CD4-positive, alpha-beta T cell treated with Interleukin-6 at 100 ng/mL for 8 hours (primary cell): ENCODE measurements around the gene AMPH.

Experiments
- DNase-seq: peaks from one replicate; pipeline ENCODE4 v3.0.0-alpha.2; 2020; ENCODE audit warnings: mixed read lengths, low spot score

Gene AMPH

DNA sequence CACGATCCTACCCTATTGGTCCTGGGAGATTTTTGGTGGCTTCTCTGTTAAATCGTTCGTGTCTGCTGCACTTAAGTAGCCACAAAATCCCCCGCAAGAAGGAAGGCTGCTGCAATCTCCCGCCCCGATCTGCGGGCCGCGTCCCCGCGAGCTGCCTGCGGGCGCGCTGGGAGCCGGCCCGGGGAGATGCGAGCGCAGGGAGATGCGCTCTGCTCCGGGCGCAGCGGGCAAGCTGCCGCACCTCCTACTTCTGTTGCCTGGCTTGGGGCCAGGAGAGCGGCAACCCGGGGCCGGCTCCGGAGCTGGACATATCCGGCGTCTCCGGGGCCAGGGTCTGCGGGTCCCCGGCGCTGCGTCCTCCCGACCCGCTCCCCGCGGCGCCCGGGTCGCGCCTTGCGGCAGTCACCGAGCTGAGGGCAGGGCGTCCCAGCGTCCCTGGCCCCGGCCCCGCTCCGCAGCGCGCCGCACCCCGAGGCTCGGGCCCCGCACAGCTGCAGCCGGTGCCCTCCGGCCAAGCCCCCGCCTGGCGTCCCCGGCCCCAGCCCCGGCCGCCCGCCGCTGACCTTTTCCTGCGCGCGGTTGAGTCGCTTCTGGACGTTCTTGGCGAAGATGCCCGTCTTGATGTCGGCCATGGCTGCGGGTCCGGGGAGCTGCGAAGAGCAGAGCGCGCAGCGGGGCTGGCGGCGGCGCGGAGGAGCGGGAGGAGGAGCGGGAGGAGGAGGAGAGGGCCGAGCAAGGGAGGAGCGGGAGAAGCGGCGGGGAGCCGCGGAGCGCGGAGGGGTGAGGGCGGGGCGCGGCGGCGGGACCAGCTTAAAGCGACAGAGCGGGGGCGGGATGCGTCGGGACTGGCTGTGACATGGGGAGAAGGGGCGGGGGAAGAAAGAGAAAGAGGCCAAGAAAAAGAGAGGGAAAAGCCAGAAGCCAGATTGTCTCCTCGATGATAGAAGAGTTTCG, at the start of gene AMPH:
Gene AMPH, minus strand, starts transcription at position 654 of the 954 bp plus-strand sequence. Its CDS starts 22 bp downstream, at position 632.
- no peak for DNase-seq

GRCh38 chr7:38679419-38679818, 48.2 kb upstream of the AMPH start:
- DNase-seq: no peak

DNA sequence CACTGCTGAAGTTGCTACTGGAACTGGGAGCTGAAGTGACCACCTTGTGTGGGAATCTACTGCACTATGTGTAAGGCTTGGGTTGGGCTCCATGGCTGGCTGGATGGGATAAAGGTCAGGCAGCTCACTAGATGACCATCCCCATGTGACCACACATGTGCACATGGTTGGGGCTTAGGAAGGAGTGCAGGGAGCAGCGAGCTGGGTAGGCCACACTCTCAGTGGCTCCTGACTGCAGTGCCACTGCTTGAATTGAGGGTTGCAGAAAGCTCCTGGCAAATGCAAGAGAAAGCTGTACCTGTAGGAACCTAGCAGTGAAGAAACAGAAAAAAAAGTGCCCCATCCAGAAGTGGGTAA, 47.5 kb upstream of the AMPH start:
- DNase-seq: no peak

DNA sequence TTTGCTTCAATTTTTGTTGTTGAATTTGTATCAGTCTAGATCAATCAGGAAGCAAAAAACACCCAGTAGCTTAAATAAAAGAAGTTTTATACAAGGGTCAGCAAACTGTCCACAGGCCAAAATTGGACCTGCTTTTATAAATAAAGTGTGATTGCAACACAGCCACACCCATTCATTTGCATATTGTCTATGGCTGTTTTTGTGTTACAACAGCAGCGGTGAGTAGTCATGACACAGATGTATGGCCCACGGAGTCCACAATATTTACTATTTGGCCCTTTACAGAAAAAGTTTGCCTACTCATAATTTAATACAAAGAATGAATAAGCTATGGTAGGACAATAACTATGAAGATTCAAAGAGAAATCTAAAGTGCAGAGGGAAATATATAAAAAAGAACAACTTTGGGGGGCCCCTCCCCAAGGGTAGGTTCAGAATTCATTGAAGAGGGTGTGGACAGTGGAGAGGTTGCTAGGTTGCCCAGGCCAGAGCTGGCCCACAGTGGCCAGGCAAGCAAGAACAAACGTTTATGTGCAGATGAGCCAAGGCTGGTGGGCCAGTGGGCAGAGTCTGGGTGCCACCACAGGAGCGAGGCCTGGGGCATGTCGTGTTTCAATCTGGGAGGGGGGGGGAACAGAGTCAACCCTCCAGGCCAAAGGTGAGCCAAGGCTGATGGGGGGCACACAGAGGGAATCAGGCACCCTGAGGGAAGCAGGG, 47.0 kb upstream of the AMPH start:
- no peak for DNase-seq

DNA sequence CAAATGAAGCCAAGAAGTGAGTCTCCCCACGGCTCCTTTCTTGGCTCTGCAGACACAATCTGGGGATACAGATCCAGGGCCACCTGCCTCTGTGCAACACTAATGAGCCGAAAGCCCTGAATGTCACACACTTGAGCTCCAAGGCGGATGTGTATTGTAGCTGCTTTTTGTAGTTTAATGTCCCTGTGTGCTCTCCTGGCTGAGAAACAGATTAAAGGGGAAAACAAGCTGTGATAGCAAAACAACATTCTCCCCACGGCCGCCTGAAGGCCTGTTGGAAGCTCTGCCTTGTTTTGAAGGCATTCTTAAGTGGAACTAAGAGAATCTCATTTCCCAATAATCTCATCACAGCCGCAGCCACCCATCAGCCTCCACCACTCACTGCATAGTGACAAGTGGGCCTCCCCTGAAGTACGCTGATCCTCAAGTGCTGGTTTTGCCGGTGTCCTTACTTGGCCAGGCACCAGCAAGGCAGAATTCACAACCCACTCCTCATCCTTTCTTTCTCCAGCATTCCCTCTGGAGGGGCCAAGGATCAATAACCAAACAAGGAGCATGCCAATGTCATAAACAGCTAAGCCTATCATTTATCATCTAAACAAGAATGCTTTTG, 44.4 kb upstream of the AMPH start:
- no peak for DNase-seq

DNA sequence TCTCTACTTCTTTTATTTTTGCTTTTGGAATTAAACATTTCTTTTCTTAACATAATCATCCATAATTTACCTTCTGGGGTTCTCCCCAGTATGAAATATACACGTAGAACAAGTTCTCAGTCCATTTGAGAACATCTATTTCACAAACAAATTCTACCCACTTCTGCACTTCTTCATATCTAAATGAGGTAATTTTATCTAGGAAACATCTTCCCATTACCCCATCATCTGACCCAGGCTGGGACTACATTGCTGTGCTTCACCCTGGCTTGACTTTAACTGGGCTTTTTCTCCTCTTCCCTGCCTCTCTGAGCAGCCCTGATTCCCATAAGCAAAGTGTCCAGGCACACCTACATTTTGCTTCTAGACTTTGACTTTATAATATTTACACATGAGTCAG, 43.3 kb upstream of the AMPH start:
- no peak for DNase-seq

DNA sequence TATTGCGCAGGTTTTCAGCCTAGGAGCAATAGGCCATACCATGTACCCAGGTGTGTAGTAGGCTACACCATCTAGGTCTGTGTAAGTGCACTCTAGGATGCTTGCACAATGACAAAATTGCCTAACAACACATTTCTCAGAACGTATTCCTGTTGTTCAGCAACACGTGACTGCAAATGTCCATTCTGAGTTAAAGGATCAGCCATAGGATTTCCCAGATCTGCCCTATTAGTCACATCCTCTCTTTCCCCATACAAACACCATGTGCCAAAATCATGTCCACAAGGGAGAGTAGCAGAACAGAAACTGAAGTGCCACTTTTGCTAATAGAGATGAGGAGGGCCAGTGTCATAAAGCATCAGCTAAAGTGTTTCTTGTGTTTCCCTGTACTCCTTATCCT, 42.6 kb upstream of the AMPH start:
- no peak for DNase-seq

GRCh38 chr7:38671911-38672905, 41.0 kb upstream of the AMPH start:
- DNase-seq: no peak

DNA sequence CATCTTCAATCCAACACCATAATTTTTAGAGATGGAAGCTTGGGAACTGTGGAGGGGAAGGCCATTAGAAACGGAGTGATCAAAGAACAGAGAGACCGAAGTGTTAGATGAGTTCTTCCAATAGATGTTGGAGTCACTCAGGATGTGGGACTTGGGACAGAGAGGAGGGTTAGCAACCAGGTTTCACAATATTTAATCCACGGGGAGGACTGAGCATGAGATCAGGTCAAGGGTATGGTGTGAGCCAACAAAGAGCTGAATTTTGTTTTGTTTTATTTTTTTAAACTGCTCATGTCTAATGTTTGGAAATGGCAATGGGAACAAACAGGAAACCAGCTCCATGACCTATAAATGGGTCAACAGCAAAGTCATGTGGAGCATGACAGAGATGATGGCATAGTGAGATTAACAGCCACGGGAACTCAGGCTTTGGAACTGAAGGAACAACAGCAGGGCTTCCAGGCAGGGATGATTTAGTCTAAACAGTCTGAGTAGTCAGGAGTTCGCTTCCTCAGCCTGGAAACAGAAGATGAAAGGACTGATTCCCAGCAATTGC, 38.9 kb upstream of the AMPH start:
- DNase-seq: no peak

GRCh38 chr7:38664972-38665371, 33.8 kb upstream of the AMPH start:
- no peak for DNase-seq

DNA sequence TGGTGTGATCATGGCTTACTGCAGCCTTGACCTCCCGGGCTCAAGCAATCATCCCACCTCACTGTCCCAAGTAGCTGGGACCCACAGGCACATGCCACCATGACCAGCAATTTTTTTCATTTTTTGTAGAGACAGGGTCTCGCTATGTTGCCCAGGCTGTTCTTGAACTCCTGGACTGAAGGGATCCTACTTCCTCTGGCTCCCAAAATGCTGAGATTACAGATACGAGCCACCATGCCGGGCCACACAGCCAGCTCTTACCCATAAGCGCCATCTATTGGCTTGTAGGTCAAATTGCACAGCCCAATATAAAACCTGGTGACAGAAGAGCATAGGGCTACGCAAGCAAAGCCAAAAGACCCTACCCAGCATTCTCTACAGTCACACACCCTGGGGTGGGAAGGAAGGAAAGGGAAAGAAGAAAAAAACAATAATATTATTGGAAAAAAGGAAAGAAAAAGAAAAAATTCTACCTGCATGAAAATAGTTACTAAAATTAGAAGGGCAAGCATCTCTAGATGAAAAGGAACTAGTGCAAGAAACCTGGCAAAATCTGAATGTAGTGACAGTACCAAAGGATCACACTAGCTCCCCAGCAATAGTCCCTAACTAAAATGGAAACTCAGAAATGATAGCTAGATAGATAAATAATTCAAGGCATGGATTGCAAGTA, 29.4 kb upstream of the AMPH start:
- peak; percentile 18 for DNase-seq

DNA sequence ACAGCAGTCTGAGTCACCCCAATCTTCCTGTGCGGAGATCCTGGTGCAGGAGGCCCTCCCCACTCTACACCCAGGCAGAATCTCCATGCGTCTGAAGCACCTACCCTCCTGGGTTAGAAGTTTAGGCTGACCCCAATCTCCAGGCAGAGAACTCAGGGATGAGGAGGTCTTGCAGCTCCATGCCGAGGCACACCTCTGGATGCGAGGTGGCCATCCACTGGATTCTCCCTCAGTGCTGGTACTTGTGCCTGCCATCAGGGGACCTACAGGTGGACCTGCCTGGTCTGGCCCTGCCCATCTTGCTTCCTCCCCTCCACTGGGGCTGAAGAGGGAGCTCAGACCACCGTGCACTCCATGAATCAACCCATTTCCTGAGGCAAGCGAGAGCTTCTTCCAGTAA, 28.8 kb upstream of the AMPH start:
- no peak for DNase-seq

DNA sequence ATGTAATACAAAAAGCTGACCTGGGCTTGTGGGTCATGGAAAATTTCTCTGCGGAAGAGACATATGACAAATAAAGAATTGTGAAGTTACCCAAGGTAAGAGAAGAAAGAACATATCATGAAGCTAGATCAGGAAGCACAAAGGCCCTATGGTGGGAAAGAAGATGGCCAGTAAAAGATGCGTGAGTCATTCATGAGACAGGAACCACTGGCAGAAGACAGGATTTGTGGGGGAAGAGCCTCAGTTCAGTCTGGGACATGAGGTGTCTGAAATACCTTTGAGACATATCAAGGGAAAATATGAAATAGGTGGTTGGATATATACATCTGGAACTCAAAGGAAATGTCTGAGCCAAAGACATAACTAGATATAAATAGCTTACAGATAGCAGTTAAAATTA, 27.7 kb upstream of the AMPH start:
- DNase-seq: no peak

- DNase-seq: no peak
These were observed 25.8 kb upstream of the AMPH start for GRCh38 chr7:38656968-38657367.

- DNase-seq: no peak
These were observed 24.9 kb upstream of the AMPH start for GRCh38 chr7:38655833-38656774.

GRCh38 chr7:38637957-38638356, 6.8 kb upstream of the AMPH start:
- no peak for DNase-seq

DNA sequence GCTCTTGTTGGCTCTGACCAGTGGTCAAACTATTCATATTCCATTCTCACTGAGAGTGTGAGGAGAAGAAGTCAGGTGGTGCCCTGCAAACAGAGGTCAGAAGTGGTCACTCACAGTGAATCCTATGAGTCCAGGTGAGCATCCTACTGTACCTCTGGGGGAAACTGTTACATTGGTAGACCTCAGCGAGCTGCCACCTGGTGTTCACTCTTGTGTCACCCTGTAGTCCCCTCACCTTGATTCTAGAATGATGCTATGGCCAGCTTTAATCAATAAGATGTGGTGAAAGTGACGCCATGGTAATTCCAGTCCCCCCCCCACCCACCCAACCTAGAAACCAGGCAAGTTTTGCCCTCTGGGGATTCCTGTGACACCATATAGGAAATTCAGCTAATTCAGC, 1.2 kb upstream of the AMPH start:
- DNase-seq: no peak

DNA sequence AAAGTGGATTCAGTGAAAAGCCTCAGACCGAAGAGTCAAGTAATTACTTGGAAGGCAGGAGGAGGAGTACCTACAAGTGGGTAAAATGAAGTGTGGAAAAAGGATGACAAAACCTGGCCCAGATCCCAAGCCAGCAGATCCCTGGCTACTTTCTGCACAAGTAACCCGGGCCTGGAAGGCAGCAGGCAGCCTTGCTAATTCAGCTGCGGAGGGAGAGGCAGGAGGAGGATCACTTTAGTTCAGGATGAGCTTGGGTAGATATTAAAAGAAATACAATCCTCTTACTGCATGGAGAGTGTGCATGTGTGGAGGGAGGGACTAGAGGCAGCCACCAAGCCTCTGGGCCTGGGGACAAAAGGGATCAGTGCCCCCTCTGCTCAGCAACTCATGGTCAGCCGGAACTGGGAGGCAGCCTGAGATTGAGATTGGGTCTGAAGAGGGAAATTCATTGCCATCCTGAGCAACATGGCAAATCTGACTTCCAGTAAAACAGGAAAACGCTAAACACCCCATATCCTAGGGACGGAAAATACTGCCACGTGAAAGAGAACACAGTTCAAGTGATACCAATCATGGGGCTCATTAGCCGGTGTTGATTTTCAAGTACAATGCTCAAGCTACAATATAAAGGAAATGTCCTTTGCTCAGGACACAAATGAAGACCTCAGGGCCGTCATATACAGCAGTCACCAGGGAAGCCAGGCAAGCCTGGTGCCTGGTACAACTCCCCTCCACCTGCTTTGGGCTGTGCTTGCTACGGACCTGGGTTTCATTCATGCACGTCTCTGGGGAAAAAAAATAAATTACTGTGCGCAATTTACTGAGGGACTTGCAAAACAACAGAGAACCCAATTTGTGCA, 1.3 kb downstream of the AMPH start:
- DNase-seq: no peak
